ENCODE data around the gene PCIF1.

PCIF1 gene

GRCh38 chr20:45997187-45997586 is 62.7 kb downstream of the PCIF1 start:
- no peak for DNase-seq

All from activated CD8-positive, alpha-beta memory T cell treated with anti-CD3 and anti-CD28 coated beads for 24 hours (primary cell).